HT1080 (cell line): ENCODE data around the gene DIO3. TPM values are rescaled to one million over a fixed set of nuclear protein-coding genes. Genes with fewer than 3 reads are reported as not detected.
"Not testable (repeated sequence)": the region's sequence is repeated elsewhere in the genome, so short reads cannot be mapped to it uniquely, and the experiment has no call there.

Experiments used
- DNase-seq: peaks from one replicate; pipeline ENCODE4 v3.0.0-alpha.2; 2015; ENCODE audit warnings: low read depth
- total RNA-seq: library from RNA; depleted of rRNA; stranded (reverse); fragments of >200 nt; shearing (Covaris generic); gene quantifications from 2 replicates; pipeline ENCODE4 v1.2.3, GENCODE V29; 2014

Gene DIO3
- total RNA-seq, 1 experiment from 2014 or later, result not detected

DNA sequence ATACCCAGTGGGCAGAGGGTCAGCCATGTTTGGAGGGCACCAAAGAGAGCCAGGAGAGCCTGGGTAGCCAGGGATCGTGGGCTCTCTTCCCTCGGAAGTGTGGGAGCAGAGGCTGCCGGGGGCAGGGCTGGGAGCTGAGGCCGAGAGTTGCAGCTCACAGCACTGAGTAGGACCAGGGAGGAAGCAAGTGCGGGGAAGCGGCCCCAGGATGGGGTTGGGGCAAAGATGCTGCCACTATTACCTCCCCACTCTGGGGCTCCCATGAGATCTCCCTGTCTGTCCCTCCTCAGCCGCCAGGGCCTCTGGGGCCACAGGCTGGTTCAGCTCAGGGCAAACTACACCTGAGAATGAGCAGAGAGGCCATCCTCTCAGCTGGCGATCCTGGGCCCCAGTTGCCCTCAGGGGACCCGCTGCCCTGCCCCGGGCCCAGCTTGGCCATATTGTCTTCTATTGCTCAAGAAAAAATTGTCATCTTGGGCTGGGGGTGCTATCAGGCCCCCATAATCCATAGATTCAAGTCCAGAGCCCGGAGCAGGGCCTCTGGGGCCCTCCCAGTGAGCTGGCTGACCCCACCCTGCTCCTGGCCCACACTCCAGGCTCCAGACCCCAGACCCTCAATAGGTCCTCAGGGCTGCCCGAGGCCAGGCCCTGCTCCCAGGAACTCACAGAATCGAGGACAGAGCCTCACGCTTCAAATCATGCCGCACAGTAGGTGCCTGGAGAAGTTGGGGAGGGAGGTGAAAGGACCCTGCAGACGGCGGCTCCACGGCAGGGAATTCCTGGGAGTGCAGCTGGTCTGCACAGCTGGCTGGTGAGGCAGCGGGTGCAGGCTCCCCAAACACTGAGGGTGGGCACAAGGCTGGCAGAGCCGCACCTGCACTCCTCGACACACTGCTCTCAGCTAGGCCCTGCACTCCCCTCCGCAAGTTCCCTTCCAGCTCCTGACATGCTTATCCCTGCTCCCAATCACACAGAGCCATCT lies 20.5 kb upstream of the DIO3 start:
- no peak for DNase-seq

DNA sequence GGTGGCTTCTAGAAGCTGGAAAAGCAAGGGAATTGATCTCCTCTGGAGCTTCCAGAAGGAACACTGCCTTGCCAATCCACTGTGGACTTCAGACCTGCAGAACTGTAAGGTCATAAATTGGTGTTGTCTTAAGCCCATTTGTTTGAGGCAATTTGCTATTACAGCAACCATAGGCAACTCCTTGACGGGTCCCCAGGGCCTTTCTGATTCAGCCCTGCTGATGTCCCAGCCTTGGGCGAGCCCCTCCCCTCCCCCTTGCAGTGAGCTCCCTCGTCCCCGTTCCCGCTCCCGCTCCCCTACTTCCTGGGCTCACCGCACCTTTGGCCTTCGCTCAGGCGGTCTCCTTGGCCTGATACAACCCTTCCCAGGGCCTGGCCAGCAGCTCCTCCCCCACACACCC lies 18.9 kb upstream of the DIO3 start:
- DNase-seq, result no peak

DNA sequence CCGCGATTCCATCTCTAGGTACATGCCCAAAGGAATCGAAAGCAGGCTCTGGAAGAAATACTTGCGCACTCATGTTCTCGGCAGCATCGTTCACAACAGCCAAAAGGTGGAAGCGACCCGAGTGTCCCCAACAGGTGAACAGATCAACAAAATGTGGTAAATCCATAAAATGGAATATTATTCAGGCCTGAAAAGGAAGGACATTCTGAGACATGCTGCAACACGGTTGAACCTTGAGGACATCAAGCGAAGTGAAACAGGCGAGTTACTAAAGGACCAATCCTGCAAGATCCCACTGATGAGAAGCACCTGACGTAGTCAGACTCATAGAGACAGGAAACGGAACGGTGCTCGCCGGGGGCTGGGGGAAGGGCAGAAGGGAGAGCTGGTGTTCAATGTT lies 17.5 kb upstream of the DIO3 start:
- DNase-seq, result no peak

DNA sequence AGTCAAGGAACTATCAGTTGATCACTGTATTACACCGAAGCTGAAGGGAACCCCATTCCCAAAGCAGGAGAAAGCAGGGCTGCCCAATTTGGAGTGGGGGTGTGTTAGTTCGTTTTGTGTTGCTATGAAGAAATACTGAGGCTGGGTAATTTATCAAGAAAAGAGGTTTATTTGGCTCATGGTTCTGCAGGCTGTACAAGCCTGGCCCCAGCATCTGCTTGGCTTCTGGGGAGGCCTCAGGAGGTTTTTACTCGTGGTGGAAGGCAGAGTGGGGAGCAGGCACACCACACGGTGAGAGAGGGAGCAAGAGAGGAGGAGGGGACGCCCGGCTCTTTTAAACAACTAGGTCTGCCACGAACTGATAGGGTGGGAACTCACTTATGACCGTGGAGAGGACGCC lies 16.7 kb upstream of the DIO3 start:
- no peak for DNase-seq

DNA sequence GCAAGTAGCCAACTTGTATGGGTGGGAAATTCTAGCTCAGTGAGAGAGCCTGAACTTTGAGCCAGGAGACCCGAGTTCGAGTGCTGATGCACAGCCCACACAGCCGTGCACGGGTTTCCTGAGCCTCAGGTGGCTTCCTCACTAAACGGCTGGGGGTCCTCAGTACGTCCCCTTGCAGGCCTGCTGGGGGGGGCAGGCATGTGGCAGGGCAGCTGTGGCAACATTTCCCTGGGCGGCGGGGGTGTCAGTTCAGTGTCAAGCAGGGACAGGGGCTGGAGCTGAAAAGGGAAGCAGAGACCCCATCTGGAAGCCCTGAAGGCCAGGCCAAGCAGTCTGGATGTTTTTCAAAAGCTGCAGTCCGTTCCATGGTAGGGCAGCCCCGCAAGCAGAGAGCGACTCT lies 14.6 kb upstream of the DIO3 start:
- no peak for DNase-seq

DNA sequence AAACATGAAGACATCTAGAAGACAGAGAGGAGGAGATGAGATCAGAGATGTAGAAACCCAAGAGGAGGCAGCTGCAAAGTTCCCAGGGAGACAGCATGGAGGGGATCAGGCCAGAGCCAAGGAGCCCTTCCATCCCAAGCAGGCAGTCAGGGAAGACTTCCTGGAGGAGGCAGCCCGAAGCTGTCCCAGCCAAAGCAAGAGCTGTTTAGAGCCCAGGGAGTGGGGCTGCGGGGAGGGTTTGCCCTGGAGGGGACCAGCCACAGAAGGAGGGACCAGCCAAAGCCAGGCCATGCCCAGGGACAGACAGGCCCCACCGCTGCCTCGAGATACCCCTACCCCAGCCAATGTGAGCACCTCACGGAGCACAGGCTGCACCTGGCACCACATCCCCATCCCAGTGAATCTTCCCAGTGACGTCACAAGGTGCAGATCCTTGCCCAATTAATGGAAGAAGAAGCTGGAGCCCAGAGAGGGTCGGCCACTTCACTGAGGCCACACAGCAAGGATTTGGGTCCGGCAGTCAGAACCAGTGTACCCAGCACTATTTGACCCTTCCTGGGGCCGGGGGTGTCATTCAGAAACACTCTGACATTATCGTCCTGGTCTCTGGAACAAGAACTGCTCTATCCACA lies 14.1 kb upstream of the DIO3 start:
- no peak for DNase-seq

DNA sequence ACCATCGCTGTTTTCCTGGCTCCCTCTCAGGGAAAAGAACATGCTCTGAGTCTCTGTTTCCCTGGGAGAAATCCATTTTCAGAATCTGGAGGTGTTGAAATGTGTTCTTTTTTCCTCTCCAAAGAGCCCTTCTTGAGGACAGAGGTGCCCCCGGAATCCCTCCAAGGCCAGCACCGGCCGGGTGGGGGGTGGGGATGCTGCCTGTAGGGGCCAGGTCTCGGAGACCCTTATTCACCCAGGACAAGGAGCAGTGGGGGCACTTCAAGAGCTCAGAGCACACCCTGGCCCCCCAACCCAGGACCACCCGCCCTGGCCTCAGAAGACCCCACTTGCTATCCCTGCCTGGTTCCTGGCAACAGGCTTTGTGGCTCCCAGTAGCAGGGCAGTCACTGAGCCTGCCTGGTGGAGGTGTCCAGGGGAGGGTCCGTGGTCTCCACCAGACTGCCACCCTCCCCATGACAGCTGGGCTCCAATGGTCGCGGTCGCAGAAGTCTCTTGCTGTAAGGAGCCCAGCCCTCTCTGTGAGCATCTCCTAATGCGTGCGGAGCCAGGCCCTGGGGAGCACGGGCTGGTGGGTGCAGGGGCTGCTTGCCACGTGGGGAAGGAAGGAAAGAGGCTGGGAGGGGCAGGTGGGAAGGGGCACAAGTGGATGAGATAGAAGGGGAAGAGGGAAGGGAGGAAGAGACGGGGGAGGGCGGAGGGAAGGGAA lies 13.2 kb upstream of the DIO3 start:
- DNase-seq, result no peak

DNA sequence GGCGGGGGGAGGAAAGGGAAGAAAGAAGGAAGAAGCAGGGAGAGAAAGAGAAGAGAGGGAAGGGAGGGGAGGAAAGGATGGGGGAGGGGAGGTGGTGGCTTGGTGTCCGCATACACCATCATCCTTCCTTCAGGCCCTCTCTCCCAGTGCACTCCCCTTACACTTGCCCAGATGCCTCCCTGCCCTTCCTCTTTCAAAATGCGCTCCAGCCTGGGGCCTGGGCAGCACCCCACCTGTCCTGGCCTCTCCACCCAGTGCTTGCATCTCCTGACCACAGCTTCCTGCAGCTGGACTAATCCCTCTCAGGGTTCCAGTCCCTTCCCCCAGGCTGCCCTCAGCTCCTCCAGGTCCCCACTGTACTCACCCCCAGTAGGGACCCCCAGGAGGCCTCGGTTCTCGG lies 12.6 kb upstream of the DIO3 start:
- DNase-seq, result no peak

DNA sequence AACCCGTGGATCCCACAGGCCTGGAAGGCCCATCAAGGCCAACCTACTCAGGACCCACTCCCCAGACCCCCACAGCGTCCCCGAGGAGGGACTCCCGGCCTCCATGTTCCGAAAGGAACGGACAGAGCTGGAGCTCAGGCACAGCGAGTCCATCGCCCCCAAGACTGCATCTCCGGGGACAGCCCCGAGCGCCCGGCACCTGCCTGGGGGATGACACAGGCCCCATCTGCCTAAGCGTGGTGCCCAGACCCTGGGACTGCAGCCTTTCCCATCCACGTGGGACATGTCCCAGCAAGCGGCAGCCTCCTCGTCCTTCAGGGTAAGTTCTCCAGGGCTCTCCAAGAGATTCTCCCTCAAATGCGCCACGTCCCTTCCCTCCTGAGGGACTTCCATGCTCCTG lies 12.1 kb upstream of the DIO3 start:
- no peak for DNase-seq

DNA sequence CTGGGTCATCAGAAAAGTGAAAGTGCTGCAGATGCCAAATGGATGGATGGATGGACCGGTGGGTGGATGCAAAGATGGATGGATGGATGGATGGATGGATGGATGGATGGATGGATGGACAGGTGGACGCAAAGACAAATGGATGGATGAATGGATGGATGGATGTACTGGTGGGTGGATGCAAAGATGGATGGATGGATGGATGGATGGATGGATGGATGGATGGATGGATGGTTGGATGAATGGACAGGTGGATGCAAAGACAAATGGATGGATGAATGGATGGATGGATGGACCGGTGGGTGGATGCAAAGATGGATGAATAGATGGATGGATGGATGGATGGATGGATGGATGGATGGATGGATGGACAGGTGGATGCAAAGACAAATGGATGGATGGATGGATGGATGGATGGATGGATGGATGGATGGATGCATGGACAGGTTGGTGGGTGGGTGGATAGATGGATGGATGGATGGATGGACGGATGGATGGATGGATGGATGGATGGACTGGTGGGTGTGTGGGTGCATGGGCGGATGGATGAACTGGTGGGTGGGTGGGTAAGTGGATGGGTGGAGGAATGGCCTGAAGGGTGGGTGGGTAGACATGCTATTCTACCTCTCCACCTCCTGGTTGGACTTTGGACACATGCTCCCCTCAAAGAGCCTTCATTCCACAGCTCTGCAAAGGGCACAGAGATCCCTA lies 10.9 kb upstream of the DIO3 start:
- DNase-seq, result not testable (repeated sequence)

DNA sequence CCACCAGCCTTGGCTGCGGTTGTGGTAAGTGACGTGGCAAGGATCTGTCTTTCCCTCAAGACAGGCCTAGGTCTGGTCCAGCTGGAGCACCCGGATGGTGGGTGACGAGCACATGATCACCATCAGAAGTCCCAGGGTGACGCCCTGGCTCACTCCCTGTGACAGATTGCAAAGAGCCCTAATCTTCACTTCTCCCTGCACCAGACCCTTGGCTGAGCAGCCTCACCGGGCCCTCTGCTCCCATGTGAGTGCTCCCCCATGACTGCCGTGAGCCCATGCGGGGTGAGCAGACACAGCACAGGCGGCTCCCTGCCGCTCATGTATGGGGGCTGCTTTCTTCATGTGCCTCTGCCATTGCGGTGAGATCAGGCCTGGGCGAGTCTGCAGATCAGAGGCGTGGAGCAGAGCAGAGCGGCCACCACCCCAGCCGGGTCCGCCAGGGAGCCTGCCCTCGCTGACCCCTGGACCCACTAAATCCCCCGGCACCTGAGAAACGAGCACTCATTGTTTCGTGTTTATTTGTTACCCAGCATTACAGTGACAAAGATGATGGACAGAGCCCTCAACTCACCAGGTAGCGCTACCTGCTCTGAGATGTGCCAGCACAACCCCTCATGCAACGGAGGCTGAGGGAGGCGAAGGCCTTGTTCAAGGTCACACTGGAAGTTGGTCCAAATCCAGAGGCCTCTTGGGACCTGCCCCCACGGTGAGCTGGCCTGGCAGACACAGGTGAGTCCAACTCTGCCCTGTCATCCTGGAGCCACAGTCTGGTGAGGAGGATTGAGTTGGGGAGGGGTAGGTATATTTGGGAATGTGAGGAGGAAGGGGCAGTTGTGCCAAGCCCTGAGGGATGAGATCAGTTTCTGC lies 9.3 kb upstream of the DIO3 start:
- no peak for DNase-seq

DNA sequence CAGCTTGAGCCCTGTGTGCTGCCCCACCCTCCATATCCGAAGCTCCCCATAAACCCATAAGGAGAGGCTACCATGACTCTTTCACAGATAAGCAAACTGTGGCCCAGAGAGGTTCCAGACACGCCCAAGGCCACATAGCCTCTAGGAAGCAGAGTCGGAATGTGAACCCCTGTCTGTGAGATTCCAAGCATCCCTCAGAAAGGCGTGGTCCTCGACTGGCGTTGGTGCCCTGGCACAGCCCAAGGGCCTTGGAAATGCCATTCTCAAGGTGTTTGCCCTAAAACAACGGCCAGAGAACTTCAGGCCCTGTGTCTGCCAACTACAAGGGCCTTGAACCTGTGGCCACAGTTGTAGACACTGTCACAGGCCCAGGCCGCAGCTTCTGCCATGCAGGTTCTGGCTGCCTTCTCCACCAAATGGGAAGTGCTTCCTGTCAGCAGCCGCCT lies 8.5 kb upstream of the DIO3 start:
- no peak for DNase-seq

DNA sequence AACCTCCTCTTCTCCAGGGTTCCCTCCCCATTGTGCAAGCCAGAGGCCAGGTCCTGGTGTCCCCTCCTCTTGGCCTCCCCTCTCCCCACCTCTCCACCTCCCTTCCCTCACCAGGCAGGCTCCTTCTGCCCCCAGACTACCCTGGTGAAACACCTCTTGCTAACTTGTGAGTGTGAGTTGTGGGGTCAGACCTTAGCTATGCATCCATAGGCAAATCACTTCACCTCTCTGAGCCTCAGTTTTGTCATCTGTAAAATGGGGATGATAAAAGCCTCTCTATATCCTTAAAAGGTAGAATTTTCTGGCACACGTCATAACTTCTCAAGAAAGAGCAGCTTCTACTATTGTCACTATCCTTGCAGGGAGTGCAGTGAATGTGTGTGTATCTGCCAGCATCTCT lies 7.9 kb upstream of the DIO3 start:
- no peak for DNase-seq

DNA sequence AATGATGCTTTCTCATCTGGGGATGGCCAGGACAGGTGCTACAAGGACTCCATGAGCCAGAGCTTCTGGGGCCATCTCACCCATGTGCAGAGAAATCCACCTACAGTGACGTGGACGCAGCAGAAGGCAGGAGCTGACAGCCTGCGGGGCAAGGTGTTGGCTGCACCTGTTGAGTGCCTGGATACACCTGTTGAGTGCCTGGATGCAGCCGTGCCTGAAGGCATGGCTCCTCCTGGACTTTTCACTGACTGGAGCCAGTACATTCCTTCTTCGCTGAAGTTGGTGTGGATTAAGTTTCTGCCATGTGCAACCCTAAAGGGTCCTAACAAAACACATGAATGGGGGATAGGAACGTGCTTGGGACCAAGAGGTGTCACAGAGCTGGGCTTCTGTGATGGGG lies 7.4 kb upstream of the DIO3 start:
- DNase-seq, result no peak

DNA sequence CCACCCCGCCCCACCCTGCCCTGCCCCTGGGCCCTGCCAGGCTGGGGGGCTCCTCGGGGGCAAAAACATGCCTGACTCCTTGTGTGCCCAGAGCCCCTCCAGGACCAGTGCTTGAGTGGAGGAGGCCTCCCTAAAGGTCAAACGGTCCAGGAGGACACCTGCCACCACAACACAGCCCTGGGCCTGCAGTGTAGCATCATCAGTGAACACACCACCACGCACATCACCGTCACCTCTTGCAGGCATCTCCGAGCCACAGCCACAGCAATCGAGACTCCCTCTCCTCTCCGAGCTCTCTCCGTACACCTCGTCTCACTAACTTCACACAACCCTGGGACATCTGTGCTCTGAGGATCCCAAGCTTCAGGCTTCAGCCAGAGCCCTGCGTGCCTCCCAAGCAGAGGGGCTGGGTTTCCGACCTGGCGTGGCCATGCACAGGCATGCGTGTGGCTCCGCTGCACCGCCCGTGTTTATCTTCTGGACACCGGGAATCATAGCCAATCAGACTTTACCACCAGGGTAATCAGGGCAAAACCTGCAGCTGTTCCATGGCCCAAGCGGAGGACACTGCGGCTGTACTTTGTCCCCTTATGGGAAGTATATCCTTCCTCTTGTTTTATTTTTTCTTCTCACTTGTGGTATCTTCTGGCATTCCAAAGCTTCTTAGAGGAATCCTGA lies 6.2 kb upstream of the DIO3 start:
- DNase-seq, result no peak

DNA sequence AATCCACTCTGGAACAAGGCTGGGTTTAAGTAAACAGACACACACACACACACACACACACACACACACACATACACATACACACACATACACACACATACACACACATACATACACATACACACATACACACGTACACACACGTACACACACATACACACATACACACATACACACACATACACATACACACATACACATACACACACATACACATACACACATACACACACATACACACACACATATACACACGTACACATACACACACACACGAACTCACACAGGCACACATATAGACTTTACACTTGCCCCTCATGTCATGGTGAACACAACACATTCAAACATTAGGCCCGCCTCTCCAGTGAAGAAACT lies 5.6 kb upstream of the DIO3 start:
- not testable (repeated sequence) for DNase-seq

DNA sequence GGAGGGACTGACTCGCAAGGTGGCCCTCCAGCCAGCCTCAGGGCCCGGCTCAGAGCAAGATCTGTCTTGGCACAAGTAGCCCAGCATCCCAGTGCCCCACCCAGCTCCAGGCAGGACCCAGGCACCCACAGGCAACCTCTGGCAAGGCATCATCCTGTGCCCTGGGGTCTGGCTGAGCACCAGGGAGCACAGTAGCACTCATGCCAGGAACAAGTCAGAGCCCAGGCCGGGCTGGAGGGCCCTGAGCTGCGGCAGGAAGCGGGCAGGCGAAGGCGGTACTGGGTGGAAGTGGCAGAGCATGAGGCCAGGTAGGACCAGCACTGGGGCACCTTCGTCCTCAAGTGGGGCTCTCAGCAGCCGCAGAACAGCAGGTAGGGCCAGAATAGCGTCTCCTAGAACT lies 5.2 kb upstream of the DIO3 start:
- no peak for DNase-seq

DNA sequence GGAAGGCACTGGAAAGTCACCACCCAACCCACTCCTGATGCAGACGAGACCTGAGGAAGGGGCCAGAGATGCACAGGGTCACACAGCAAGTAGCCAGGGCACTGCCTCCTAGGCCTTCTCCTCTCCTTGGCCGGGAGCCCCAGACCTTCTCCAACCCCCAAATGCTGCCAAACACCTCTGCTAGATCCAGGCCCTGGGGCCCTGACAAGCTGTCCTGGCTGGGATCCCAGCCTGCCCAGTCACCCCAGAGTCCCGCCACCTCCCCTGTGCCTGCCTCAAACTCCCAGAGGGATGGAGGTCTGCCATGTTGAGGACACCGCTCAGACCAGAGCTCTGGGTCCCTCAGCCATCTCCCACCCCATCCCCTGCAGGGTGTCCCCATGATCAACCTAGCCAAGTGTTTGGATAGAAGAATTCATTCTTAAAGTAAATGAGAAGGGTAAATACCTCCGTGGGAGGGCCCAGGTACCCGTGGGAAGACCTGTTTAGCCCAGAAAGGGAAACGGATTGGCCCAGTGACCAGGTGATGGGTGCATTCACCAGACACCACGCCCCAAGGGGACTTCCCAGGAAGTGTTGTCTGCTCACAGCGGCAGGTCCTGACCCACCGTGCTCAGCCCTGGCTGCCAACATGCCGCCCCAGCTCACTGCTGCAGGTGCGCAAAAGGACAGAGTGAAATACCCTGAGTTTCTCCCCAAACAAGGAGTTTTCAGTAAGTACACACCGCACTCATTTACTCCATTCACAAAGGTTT lies 4.6 kb upstream of the DIO3 start:
- no peak for DNase-seq

DNA sequence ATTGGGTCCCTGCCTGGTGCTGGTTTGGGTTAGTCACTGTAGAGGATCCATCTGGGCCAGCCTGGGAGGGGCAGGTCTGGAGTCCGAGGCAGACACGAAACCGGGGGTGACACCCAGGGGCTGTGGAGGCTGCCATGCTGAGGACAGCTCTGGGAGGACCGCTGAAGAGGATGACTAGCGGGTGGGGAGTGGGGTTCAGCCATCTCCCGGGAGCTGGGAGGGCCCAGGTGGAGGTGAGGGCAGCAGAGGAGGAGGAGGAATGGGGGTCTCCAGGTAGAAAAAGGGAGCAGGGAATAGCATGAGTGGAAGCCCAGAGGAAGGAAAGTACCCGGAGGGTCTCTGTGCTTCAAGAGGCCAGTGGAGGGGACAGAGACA lies 4.0 kb upstream of the DIO3 start:
- DNase-seq, result no peak
